HuH-7 (cell line): ENCODE results near the gene NUDT9.
A peak's percentile ranks its signal among the peaks of the same experiment; 100 is the strongest.
"Not testable (repeated sequence)": the region's sequence is repeated elsewhere in the genome, so short reads cannot be mapped to it uniquely, and the experiment has no call there.

Source experiments
- DNase-seq: peaks from one replicate; pipeline ENCODE4 v3.0.0; 2011; ENCODE audit warnings: low spot score

Gene NUDT9, protein sequence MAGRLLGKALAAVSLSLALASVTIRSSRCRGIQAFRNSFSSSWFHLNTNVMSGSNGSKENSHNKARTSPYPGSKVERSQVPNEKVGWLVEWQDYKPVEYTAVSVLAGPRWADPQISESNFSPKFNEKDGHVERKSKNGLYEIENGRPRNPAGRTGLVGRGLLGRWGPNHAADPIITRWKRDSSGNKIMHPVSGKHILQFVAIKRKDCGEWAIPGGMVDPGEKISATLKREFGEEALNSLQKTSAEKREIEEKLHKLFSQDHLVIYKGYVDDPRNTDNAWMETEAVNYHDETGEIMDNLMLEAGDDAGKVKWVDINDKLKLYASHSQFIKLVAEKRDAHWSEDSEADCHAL

GRCh38 chr4:87422104-87423052 lies at the start of gene NUDT9:
Gene NUDT9, plus strand, starts transcription at chr4:87422573. Its CDS starts 333 bp downstream, at chr4:87422906.
- peak; percentile 38 for DNase-seq

DNA sequence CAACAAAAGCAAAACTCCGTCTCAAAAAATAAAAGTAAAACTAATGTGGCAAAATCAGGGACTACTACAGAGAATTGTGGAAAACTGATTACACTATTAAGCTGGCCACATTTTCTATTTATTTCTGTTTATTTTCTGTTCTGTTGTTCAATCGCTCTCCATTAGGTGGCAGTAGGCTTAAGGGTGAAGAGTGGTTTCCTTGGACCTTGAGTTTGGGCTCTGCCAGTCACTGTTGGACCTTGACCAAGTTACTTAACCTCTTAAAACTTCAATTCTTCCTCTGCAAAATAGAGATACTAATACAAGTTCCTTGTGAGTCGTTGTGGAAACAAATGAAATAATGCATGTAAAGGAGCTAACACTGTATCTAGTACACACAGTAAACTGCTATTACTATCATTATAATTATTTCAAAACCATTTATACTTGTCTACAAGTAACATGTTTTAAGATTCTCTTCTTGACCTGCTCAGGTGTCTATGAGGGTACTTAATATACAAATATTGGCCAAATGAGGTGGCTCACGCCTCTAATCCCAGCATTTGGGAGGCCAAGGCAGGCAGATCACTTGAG lies 46.6 kb upstream of the NUDT9 start:
- DNase-seq = no peak

DNA sequence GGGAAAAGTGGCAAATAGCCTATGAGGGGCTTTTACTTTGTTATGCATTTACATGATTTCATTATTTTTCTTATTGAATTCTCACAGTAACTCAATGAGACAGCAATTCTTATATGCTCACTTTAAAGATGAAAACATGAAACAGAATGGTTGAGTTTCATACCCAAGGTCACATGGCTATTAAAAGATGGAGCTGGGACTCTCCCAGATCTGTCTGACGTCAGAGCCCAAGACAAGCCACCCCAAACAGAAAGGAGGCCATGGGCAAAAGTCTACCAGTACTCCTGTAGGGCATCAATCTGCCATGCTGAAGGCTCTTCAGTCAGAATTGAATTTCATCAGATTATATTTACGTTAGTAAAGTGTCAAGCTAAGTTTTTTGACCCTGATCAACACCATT lies 44.6 kb upstream of the NUDT9 start:
- no peak for DNase-seq

DNA sequence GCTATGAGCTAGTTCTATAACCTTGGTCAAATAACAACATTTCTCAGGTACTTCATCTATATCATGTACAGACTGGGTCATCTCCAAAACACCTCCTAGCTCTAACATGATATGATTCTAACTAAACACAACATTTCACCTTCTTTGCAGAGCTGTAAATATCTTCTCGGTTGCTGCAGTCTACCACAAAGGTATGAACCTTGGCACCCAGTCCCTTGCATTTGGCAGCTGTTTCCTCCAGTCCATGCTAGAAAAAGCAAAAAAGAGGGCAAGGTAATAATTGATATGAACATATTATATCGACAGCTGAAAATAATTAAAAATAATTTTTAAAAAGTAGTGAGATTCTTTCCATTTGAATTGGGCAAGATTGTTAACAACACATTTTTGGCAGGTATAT lies 40.3 kb upstream of the NUDT9 start:
- DNase-seq = no peak

GRCh38 chr4:87382931-87383330 lies 39.4 kb upstream of the NUDT9 start:
- DNase-seq = no peak

GRCh38 chr4:87384466-87385132 lies 37.8 kb upstream of the NUDT9 start:
- not testable (repeated sequence) for DNase-seq

DNA sequence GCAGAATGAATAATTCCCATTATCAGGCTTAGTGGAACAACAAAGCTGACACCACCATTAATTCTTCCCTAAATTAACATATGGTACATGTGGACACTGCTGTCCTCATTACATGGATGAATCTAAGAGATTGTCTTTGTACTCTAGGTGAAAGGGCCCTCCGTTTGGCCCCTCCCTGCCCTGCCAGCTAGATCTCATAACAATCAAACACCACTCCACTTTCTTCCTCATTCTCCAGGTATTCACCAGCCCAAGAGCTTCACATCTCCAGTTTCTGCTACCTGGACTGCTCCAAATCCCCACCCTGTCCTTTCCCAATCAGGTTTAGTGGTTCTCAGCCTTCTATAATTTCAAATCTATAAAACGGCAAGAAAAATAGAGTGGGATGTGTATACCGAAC lies 35.1 kb upstream of the NUDT9 start:
- DNase-seq = no peak

DNA sequence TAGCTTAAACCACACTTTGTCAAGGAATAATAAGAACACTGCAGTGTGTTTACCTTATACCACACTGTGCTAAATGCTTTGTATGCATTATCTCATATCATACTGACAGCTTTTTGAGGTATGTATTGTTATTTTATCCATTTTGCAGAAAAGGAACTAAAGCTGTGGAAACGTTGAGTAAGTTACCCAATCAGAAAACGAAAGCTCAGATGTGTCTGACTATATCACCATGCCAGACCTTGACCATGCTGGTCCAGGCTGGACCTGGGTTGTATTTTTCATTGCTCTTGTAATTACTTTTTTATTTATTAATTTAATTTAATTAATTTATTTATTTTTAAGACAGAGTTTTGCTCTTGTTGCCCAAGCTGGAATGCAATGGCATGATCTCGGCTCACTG lies 33.5 kb upstream of the NUDT9 start:
- DNase-seq = no peak

- DNase-seq = not testable (repeated sequence)
These were observed 32.3 kb upstream of the NUDT9 start for GRCh38 chr4:87390055-87390454.

DNA sequence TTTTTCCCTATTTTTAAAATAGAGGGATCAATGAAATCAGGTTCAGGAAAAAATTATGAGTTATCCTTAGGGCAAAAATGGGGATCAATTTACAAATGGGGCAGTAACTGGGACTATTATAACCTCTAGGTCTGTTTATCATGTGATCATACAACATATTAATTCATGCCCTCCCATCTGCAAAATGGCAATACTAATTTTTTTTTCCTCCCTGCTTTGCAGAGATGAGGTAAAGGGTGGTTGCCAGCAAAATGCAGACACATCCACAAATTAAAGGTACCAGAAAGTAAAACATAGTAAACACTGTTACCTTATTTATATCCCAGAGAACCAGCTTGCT lies 31.9 kb upstream of the NUDT9 start:
- no peak for DNase-seq

- DNase-seq = peak; percentile 87
These were observed 31.3 kb upstream of the NUDT9 start, which contains the start of gene HSD17B11 for GRCh38 chr4:87390891-87391575. Gene HSD17B11, minus strand, starts transcription at chr4:87391188. Its CDS starts 118 bp downstream, at chr4:87391070.

DNA sequence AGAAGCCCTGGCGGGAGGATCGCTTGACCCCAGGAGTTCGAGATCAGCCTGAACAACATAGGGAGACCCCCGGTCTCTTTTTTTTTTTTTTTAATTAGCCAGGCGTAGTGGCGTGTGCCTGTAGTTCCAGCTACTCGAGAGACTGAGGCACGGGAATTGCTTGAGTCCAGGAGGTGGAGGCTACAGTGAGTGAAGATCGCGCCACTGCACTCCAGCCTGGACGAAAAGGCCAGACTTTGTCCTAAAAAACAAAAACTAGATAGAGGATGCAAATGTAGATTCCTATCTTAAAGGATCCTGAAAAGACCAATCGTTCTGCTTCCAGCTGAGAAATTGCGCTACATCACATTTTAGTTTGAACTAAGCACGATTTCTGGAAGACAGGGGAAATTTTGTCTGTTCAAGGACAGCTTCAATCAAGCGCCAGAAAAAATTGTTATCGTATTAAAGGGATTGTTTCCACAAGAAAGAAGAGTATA lies 30.8 kb upstream of the NUDT9 start:
- no peak for DNase-seq

DNA sequence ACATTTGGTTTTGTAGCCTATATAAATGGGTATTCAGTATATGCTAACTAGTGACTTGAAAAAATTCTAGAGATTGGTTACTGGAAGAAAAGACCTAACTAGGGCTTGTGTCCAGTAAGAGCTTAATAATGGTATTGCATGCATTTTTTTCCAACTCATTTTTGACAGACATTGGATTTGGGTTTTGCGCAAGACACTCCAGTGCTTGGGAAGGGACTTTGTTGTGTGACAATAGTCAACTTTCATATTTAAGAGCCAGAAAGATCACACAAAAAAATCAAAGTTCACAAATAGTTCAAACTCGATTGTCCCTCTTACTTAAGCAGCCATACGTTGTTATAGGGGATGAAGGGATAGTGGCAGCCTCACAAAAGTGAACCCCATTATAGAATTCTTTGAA lies 30.2 kb upstream of the NUDT9 start:
- no peak for DNase-seq

DNA sequence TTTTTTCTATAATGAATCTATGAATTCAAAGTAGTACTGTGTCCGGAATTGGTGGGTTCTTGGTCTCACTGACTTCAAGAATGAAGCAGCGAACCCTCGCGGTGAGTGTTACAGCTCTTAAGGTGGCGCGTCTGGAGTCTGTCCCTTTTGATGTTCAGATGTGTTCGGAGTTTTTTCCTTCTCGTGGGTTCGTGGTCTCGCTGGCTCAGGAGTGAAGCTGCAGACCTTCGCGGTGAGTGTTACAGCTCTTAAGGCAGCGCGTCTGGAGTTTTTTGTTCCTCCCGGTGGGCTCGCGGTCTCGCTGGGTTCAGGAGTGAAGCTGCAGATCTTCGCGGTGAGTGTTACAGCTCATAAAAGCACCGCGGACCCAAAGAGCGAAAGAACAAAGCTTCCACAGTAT lies 27.3 kb upstream of the NUDT9 start:
- not testable (repeated sequence) for DNase-seq

GRCh38 chr4:87395851-87396250 lies 26.5 kb upstream of the NUDT9 start:
- not testable (repeated sequence) for DNase-seq

- DNase-seq = no peak
These were observed 23.2 kb upstream of the NUDT9 start for GRCh38 chr4:87399148-87399547.

- DNase-seq = no peak
These were observed 22.4 kb upstream of the NUDT9 start for GRCh38 chr4:87399954-87400353.

DNA sequence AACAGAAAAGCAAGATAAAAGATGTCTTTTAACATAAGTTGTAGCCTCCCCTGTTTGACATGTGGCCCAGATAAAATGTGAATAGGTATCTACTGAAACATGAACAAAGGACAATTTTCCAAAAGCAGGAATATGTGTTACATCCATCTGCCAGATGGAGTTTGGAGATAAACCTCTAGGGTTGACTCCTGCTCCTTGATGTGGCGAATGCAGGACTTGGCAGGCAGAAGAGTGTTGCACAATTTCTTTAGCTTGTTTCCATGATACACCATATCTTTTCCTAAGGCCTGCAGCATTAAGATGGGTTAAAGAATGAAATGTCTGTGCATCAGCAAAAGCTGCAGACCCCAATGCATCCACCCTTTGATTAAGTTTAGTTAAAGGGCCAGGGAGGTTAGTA lies 18.6 kb upstream of the NUDT9 start:
- not testable (repeated sequence) for DNase-seq

GRCh38 chr4:87405211-87405820 lies 17.1 kb upstream of the NUDT9 start:
- no peak for DNase-seq

- no peak for DNase-seq
These were observed 15.9 kb upstream of the NUDT9 start for GRCh38 chr4:87406462-87406861.

DNA sequence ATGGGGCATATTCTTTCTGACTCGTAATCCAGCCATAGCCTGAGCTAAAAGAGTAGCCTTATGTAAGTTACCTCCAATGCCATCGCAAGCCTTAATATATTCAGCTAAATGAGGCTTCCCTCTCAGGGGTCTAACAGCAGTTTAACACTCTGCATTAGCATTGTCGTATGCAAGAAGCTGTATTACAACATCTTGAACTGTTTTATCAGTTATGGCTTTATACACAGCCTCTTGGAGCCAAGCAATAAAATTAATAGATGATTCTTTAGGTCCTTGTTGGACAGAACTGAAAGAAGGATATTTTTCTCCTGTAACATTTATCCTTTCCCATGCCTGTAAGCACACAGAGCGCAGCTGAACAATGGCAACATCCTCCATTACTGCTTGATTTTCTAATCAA lies 15.5 kb upstream of the NUDT9 start:
- DNase-seq = not testable (repeated sequence)
